PFSK-1 (cell line): ENCODE data around the gene ZNF264.

Experiments used
- FOXP2 ChIP-seq: optimal IDR thresholded peaks from 2 replicates; pipeline ENCODE3; 2011; ENCODE audit warnings: borderline replicate concordance, control low read depth, inconsistent platforms; ENCODE audit not compliant: insufficient read depth; ENCODE audit errors: extremely low read length, extremely low read depth
- POLR2AphosphoS5 ChIP-seq: IDR thresholded peaks from 2 replicates; pipeline ENCODE4 v1.6.1; 2012; ENCODE audit warnings: low read depth, mild to moderate bottlenecking, control low read depth, low read length, moderate library complexity
- SIN3A ChIP-seq: IDR thresholded peaks from 2 replicates; pipeline ENCODE4 v1.6.1; 2012; ENCODE audit warnings: mild to moderate bottlenecking, low read length, moderate library complexity, borderline replicate concordance; ENCODE audit not compliant: insufficient read depth
- TAF1 ChIP-seq: IDR thresholded peaks from 2 replicates; pipeline ENCODE4 v1.6.1; 2012; ENCODE audit warnings: low read length, control low read depth, borderline replicate concordance; ENCODE audit not compliant: insufficient read depth
- TF ChIP-seq, protein P1 (sequence below), 2 experiments: IDR thresholded peaks; 2 replicates each; pipeline versions ENCODE4 v1.6.1 to v1.8.0; 2011 to 2012; ENCODE audit warnings: low read depth in 2 of 2, low read length in 2 of 2, control low read depth in 1 of 2, inconsistent platforms in 1 of 2, mild to moderate bottlenecking in 1 of 2, moderate library complexity in 1 of 2; ENCODE audit not compliant: insufficient read depth in 1 of 2

DNA sequence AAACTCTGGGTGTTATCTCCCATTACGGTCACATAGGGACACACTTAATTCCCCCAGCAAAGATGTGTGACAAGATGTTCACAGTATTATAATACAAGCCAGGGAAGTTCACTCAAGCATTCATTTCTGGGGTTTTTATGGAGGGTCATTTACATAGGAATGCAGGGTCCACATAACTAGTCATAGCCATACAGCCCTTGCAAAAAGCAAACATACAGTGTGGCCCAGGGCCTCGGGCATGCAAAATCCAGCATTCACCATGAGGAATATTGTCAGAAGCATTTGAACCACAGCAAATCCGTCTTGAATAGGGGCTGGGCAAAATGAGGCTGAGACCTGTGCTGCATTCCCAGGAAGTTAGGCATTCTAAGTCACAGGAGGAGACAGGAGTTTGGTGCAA is 76.0 kb downstream of the ZNF264 start:
- TF ChIP-seq POLR2AphosphoS5 (no peak), TAF1 (no peak), SIN3A (no peak), FOXP2 (no peak)
- TF ChIP-seq, protein P1, sequence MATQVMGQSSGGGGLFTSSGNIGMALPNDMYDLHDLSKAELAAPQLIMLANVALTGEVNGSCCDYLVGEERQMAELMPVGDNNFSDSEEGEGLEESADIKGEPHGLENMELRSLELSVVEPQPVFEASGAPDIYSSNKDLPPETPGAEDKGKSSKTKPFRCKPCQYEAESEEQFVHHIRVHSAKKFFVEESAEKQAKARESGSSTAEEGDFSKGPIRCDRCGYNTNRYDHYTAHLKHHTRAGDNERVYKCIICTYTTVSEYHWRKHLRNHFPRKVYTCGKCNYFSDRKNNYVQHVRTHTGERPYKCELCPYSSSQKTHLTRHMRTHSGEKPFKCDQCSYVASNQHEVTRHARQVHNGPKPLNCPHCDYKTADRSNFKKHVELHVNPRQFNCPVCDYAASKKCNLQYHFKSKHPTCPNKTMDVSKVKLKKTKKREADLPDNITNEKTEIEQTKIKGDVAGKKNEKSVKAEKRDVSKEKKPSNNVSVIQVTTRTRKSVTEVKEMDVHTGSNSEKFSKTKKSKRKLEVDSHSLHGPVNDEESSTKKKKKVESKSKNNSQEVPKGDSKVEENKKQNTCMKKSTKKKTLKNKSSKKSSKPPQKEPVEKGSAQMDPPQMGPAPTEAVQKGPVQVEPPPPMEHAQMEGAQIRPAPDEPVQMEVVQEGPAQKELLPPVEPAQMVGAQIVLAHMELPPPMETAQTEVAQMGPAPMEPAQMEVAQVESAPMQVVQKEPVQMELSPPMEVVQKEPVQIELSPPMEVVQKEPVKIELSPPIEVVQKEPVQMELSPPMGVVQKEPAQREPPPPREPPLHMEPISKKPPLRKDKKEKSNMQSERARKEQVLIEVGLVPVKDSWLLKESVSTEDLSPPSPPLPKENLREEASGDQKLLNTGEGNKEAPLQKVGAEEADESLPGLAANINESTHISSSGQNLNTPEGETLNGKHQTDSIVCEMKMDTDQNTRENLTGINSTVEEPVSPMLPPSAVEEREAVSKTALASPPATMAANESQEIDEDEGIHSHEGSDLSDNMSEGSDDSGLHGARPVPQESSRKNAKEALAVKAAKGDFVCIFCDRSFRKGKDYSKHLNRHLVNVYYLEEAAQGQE (IDR thresholded peaks at IDR 0.05; ENCODE audit: insufficient read depth in 1 of 2, low read depth in 2 of 2, low read length in 2 of 2), result no peak
